ENCODE measurements around the gene RALY.

Gene RALY

DNA sequence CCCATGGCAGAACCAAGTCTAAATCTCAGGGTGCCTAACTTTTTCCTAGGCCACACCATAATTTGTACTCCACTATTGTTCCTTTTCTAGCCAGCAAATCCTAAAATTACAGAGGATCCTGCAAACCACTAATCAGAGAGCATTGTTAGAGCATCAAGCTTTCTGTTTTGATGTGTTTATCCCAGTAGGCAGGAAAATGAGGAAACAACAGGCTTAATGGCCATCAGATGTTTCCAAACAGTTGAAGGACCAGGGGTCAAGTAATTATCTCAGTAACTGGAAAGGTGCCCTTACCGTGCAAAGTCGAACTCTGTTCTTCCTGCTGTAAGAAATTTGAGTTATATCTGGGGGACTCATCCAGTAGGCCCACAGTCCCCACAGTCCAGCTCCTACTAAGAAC, 58.7 kb downstream of the RALY start:
- DNase-seq, result no peak

DNA sequence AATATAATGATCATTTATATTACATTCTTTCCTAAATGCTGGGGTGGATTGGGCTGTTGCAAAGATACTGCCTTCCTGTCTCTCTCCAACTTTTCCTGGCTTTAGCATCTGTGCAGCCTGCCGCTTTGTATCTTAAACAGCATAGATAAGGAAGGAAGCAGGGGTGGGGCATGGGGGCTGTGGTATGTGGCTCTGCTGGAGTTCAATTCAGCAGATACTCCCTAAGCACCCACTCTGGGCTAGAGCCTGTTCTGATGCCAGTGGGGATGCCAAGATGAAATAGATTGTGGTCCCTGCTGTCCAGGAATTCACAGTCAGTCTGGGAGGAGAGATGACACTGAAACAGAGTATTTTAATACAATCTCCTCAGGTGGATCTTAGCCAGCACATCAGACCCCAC, 61.6 kb downstream of the RALY start:
- DNase-seq, result peak; percentile 11

DNA sequence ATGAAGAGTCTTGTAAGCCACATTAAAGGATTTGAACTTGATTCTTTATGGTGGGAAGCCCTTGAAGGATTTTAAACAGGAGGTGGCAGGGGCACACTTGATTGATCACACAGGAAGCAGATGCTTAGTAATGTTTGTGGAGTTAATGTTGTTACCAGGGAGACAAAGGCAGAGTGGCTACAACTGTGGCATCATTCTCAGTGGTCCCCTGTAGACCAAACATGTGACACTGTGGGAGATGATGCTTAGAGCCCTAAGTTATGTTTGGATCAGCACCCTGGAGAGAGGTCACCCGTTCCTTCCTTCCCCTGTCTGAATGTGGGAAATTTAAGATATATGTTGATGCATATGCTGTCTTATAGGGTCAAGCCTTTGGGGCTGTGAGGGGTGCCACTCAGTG, 65.1 kb downstream of the RALY start:
- peak; percentile 33 for DNase-seq

GRCh38 chr20:34060970-34061369, 67.3 kb downstream of the RALY start:
- no peak for DNase-seq

GRCh38 chr20:34061695-34062094, 68.0 kb downstream of the RALY start:
- no peak for DNase-seq

GRCh38 chr20:34062570-34063482, 69.1 kb downstream of the RALY start:
- DNase-seq, result no peak

- no peak for DNase-seq
Observed at GRCh38 chr20:34064286-34064685, 70.6 kb downstream of the RALY start.

- no peak for DNase-seq
Observed at GRCh38 chr20:34065260-34065659, 71.5 kb downstream of the RALY start.

- DNase-seq, result no peak
Observed at GRCh38 chr20:34066476-34067090, 72.9 kb downstream of the RALY start.

GRCh38 chr20:34068001-34068400, 74.3 kb downstream of the RALY start:
- DNase-seq, result no peak

DNA sequence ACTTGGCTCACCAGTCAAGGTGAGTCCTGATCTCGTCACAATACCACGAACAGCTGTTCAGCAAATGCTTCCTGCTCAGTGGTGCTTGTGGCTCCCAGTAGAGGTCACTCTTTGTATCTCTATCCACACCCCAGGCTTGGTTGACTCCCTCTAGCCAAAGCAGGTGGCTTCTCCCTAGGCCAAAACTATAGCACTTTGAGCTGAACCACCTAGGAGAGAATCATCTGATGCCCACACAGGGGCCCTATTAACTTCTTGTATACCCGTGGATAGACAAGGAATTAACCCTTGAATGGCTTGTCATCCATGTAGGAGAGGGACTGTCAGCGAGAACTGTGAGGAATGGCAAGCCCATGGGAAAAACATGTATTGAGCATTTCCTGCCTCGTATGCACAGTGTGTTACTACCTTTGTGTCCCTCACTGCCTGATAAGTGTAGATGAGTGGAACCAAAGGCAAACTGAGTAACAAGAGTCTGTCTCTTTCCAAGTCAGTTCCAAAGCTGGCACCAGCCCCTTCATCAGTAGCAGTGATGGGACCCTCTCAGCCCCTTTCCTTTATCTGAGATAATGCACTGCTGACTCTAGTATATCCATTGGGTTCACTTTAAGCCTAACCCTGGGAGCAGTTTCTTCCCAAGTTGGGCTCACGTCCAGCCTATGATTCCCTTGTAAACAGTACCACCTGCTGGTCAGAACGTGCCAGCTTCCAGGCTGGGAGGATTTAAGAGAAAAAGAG, 75.8 kb downstream of the RALY start:
- peak; percentile 67 for DNase-seq

DNA sequence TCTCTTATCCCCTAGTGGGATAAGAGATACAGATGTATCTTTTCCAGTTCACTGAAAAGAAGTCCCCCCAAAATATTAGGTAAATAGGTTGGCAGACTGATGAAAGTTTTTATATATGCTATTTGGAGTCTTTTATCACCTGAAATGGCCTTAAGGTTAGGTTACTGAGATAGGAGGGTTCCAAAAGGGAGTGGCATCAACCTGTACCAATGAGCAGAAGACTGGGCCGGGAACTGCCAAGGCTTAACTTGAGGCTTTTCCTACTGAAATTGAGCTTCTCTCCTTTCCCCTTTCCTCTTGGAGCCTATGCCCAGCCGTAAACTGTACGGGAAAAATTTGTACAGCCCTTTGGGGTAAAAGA, 76.3 kb downstream of the RALY start:
- DNase-seq, result no peak

DNA sequence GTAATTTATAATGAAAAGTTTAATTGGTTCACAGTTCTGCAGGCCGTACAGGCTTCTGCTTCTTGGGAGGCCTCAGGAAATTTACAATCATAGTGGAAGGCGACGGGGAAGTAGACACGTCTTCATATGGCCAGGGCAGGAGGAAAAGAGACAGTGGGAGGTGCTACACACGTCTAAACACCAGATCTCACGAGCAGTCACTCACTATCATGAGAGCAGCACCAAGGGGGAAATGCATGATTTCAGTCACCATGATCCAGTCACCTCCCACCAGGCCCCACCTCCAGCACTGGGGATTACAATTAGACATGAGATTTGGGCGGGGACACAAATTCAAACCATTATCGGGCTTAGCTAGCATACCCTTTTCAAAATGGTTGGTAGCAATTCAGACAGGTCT, 77.1 kb downstream of the RALY start:
- DNase-seq, result no peak

GRCh38 chr20:34072076-34072475, 78.4 kb downstream of the RALY start:
- DNase-seq, result no peak

GRCh38 chr20:34072778-34073177, 79.1 kb downstream of the RALY start:
- no peak for DNase-seq

- DNase-seq, result no peak
Observed at GRCh38 chr20:34074101-34074760, 80.5 kb downstream of the RALY start.

- no peak for DNase-seq
Observed at GRCh38 chr20:34075647-34076046, 81.9 kb downstream of the RALY start.

DNA sequence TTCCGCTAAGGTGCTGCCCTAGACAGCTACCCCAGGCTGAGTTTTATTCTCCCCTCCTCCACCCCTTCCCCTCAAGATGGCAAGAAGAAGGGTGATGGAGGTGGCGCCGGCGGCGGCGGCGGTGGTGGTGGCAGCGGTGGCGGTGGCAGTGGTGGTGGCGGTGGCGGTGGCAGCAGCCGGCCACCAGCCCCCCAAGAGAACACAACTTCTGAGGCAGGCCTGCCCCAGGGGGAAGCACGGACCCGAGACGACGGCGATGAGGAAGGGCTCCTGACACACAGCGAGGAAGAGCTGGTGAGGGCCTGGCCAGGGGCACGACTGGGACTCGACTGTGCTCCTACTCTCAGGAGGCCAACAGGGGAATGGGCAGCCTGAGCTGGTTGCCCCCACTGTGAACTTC, 83.2 kb downstream of the RALY start:
- DNase-seq, result no peak

DNA sequence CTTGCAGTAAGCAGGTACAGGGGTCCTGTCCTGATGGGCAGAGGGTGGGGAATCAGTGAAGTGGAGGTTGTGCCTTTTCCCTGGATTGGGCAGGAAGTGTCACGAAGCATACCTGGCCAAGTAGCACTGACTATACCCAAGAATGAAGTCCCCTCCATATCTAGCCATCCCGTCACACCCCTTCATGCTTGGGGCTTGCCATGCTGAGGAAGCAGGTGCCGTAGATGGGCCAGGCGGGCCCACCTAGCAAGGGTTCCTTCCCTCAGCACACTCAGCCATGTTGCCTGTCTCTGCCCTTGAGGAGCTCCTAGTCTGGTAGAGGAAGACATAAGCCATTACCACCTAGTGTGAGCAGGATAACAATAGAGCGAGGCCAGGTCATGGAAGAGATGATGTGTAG, 84.8 kb downstream of the RALY start:
- DNase-seq, result no peak

- DNase-seq, result no peak
Observed at GRCh38 chr20:34079818-34080217, 86.1 kb downstream of the RALY start.

- no peak for DNase-seq
Observed at GRCh38 chr20:34082232-34082887, 88.6 kb downstream of the RALY start.

- no peak for DNase-seq
Observed at GRCh38 chr20:34083137-34083536, 89.4 kb downstream of the RALY start.

DNA sequence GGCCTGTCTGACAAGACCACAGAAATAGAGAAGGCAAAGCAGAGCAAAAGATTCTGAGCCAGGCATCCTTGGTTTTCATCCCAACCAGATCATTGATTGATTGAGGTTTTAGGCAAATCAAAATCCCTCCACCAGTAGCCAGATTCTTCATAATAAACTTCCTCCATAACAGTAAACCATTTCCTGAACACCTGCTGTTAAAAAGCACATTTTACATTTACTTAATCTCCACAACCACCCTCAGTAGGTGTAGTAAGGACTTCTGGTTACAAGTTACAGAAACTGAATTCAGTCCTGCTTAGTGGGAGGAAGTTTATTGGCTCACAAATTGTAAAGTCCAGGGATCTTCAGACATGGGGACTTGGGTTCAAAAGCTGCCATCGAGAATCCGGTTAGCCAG, 90.1 kb downstream of the RALY start:
- DNase-seq, result no peak

Data from CD4-positive, alpha-beta T cell treated with Interleukin-6 for 4 hours (primary cell).